Measurements from ENCODE around the gene CD40LG.

CD40LG gene

DNA sequence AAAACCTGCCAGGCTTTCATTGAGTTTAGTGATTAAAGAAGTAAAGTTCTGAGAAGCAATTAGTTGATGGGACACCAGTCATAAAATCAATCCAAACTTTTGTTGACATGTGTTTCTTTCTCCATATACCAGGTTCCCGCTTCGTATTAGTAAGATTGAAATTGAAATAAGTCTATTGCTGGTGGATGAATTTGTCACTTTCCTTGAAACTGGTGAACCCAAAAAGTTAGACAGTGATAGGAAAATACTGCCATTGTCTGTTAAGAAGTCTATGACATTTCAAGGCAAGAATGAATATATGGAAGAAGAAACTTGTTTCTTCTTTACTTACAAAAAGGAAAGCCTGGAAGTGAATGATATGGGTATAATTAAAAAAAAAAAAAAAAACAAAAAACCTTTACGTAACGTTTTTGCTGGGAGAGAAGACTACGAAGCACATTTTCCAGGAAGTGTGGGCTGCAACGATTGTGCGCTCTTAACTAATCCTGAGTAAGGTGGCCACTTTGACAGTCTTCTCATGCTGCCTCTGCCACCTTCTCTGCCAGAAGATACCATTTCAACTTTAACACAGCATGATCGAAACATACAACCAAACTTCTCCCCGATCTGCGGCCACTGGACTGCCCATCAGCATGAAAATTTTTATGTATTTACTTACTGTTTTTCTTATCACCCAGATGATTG, at the start of gene CD40LG:
TSS of gene CD40LG (plus strand) at position 482 of the 684 bp plus-strand sequence. CDS start at position 573, 91 bp downstream.
- DNase-seq (ENCODE audit: low read depth in 2 of 2), result peak in 1 of 2 donors; percentile 28

DNA sequence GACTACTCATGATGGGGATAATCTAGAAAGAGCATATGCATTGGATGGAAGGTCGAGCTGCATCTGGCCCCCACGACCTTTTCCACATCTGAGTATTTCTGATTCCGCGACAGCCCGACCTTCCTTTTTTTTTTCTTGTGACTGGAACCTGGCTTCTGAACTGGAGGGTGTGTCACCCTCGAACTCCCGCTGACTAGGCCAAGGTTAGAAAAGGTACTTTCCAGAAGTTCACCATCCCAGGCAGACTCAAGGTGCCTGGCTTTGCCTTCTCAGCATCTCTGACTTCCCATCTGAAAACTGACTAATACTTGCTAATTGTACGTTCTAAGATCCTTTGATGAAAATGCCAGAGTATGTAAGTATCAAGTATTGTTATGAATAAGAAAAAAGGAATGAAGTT, 49.3 kb upstream of the CD40LG start:
- DNase-seq (ENCODE audit: low read depth in 2 of 2), result peak in 1 of 2 donors; percentile 22

DNA sequence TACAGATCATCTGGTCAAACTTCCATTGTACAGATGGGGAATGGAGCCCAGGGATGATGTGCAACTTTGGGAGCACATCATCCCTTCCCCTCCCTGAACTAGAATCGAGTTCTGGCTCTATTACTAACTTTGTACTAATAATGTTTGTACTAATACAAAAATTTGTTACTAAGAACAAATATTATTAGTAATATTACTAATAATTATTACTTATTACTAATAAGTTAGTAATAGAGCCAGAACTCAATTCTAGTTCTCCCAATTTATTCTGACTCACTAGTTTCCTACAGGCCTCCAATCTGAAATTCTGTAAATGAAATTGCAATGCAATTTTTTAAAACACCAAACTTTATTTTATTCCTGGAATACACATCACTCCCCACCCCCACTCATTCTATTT, 47.9 kb upstream of the CD40LG start:
- DNase-seq (ENCODE audit: low read depth in 2 of 2), result no peak

DNA sequence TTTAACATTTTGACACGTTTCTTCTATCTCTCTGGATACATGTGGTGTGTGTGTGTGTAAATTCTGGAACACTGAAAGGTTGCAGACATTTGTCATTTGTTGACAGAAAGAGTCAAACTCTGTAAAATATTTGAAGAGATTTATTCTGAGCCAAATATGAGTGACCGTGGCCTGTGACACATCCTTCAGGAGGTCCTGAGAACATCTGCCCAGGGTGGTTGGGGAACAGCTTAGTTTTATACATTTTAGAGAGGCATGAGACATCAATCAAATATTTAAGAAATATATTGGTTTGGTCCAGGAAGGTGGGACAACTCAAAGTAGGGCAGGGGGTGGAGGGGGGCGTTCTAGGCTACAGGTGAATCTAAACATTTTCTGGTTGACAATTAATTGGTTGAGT, 40.7 kb upstream of the CD40LG start:
- DNase-seq (ENCODE audit: low read depth in 2 of 2), result no peak

DNA sequence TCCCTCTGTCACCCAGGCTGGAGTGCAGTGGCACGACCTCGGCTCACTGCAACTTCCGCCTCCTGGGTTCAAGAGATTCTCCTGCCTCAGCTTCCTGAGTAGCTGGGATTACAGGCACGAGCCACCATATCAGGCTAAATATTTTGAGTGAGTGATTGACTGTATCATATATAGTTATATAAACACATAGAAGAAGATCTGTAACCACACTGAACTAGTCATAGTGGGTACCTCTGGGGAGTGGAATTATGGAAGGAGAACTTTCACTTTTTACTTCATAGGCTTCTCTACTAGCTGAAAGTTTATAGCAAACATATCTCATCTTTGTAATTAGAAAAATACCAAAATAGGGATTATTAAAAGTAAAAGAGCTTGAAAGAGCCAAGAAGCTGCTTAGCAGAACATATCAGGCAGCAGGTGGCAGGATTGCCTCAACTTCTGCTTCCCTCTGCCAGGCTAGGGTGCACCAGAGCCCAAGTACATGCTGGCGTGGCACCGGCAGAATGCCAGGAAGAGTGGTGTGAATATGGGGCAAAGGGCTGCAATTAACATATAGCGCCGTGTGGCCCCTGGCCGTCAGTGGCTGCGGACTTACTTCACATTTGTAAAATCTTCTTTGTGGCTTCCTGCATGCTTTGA, 39.5 kb upstream of the CD40LG start:
- peak in 1 of 2 donors; percentile 17 for DNase-seq (ENCODE audit: low read depth in 2 of 2)

DNA sequence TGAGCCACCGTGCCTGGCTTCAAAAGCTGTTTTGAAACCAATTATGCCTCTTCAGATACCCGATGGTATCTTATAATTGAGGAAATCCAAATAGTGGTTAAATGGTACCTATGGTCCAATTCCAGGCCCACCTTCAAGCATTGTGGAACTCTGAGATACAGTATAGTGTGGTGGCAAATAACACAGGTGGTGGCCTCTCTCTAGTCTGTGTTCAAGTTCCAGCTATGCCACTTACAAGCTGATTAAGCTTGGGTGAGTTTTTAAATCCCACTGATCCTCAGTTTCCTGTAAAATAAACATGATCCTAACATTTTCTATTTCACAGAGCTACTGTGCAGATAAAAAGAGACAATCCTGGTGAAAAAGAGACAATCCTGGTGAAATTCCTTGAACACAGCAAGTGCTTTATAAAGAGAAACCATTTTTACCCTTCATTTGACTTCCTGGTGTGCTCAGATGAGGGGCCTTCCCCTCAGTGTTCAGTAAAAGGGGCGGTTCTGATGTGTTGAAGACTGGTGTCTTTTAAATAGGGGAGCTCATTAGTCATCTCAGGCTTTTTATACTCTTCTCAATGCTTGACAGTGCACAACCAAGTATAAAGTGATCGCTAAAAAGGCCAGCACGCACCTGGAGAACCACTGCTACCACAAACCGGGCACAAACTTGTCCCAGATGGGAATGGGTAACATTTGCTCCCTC, 30.8 kb upstream of the CD40LG start:
- DNase-seq (ENCODE audit: low read depth in 2 of 2), result no peak

DNA sequence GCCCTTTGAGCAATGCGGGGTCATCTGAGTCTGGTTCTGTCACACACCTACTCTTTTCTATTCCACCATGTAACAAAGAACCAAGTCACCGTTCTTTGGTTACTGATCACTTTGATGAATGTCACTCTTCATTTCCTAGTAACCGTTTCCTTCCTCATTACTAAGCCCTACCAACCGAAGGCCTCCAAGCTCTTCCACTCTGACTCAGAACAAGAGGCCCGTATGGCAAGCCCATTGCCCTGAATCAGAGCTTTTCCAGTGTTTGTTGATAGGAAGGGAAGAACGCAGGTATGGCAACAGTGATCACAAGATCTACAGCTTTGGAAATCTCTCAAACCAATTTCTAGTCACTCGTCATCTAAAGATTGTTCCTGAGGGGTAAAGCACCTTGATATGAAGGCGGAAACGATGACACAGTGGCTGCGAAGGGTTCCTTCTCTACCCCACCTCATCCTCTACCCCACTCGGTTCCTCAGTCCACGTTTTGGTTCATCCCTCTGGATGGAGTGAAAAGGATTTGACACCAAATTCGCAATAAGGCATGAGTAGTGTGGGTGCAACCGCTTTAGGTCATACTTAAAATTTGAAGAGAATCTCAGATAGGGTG, 28.0 kb upstream of the CD40LG start:
- DNase-seq (ENCODE audit: low read depth in 2 of 2), result peak in 1 of 2 donors; percentile 23

DNA sequence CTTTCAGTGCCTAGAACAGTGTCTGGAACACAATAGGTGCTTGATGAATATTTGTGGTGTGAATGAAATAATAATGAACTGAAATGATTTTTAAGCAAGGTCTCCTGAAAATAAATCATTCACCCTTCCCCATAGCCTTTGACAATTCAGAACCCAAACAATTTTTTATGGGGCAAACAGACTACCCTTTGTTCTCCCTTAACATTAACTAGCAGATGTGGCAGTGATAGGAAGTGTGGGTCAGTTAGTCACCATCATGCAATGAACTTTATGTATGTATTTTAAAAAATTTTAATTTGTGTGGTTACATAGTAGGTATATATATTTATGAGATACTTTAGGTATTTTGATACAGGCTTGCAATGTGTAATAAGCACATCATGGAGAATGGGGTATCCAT, 27.2 kb upstream of the CD40LG start:
- no peak for DNase-seq (ENCODE audit: low read depth in 2 of 2)

DNA sequence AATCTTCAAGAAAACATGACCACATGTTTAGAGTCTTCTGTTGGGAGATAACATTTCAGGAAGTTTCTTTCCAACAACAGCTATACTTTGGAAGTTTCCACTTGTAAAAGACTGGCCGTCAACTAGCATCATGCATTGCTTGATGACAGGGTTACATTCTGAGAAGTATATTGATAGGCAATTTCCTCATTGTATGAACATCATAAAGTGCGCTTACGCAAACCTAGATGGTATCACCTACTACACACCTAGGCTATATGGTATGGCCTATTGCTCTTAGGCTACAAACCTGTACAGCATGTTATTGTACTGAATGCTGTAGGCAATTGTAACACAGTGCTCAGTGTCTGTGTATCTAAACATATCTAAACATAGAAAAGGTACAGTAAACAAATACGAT, 25.4 kb upstream of the CD40LG start:
- DNase-seq (ENCODE audit: low read depth in 2 of 2), result no peak

DNA sequence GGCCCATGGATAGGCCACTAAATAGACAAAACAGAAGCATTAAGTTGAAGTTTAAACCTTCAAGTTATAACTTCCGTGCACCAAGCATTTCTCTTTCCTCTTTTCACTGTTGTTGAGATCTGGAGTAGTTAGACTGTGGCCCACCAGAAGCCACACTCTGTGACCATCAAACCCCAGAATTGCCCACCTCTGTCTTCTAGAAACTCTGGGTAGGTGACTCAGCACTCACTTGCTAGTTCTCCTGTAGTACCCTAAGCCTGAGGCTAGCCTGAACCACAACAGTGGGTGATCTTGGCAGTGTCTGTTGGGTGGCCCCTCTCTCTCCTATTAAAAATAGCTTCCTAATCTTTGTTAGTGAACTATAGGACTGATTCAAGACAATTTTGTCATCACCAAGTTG, 24.6 kb upstream of the CD40LG start:
- no peak for DNase-seq (ENCODE audit: low read depth in 2 of 2)

DNA sequence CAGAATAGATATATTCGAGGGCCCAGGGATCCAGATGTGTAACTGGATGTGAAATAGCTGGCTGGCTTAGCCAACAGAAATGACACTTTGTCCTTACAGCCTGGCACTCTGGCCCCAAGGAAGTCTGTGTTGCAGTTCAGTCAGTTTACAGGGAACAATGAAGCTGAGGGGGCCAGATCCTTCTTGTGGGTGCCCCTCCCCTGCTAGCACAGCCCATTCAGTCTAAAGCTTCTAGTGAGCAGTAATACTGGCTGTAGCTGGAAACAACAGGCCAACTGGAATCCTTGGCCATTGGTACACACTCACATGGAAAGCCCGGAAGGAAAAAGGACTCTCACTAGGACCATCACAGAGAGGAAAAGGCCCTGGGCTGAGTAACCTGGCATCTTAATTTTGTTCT, 22.7 kb upstream of the CD40LG start:
- no peak for DNase-seq (ENCODE audit: low read depth in 2 of 2)

DNA sequence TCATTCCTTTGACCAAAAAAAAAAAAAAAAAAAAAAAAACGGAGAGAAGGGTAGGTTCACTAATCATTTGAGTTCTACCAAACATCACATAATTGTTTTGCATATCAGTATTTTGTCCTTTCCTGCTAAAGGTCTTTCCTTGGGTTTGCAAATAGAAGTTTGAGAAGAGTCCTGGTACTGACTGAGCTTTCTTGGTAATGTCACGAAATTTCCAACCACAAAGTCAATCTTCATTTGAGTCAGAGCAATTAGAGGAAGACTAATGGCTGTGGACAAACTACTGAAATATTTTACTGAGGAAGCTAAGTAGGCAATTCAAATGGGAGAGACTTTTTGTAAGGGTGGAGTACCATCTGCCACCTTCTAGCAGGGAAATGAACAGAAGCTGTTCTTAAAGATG, 21.7 kb upstream of the CD40LG start:
- no peak for DNase-seq (ENCODE audit: low read depth in 2 of 2)

DNA sequence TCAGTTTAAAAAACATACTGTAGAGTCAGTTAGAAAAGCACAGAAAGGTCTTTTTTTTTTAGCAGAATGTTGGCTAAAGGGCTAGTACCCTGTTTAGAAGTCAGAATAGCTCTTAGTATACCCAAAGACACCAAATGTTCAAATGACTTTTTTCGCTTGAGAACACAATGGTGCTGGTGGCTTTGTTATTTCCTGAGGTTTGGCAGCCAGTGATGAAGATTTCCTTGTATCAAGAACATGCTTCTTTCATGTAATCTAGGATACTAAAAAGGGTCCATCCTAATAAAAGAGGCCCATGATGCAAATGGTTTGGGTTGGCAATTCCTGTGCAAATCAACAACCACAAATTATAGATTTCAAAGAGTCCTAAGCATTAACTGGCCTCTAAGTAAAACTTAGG, 21.1 kb upstream of the CD40LG start:
- DNase-seq (ENCODE audit: low read depth in 2 of 2), result no peak

DNA sequence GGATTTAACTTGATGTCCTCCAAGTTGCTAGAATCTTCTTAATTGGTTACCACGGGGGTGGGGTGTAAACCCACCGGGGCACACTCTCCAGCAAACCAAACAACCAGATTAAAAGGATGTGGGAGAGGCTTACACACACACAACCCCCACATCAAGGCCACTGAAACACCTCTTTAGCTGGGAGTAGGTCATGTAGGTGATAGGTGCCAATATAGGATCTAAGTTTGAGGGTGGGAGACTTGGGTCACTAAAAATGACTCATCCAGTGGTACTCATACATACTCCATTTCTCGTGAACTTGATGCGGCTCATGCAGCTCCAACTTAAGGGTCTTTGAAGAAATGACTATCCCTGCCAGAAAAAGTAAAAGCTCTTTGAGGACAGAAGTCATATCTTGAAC, 20.5 kb upstream of the CD40LG start:
- DNase-seq (ENCODE audit: low read depth in 2 of 2), result no peak

DNA sequence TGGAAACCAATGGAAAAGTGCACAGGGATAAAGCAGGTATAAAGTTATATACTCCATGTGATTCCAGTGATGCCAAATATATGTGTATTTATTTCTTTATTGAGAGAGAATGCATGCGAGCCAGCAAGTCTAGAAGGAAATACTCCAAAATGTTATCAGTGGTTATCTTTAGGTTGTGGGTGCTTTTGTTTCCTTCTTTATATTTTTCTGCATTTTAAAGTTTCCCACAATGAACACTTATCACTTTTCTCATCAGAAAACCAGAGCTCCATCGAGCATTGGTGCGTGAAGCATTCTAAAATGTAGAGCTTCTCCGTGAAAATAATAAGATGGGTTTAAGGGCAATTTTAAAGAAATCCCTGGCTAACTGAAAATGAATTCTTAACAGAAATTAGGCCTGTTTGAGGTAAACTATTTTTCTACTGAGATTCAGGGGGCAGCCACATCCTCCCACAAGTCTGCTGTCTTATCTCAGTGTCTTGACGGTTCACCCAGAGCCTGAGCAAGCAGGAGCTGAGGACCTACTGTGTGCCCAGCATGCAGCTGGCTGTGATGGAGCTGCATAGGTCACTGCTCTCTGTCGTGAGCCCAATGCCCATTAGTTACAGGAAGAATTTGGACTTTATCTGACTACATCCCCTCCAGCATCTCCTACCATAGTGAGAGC, 18.7 kb upstream of the CD40LG start:
- DNase-seq (ENCODE audit: low read depth in 2 of 2), result no peak

DNA sequence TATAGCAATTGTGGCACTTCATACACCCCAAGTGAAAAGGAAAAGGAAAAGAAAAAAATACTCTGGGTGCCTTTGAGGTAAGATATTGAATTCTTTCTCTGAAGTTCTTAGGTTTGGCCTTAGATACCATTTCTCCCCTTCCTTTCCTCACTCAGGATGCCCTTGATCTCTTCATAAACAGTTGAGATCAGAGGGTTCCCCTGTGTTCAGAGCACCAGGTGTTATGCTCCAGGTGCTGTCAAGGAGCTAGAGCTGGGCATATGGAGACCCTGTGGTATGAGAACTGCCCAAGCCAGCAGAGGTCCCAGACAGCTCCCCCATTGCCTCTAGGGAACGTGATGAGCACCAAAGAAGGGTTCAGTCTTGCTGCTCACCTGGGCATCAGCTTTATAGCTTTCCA, 17.1 kb upstream of the CD40LG start:
- no peak for DNase-seq (ENCODE audit: low read depth in 2 of 2)

DNA sequence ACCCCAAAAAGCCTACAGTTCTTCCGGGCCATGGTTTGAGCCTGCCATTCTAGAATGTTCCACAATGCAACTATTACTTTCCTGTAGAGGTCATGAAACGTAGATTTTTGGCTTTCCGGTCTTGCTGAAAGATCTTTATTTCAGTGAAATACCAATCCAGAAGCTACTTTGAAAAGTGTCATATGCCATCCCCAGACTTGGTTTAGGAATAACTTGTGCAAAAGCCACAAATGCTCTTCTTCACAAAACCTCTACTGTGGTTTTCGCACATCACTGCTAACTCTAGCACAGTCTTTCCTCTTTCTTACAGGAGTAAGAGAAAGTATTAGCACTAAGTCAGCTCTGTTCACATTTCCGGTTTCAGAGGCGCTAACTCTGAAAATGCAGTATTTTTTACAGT, 12.7 kb upstream of the CD40LG start:
- no peak for DNase-seq (ENCODE audit: low read depth in 2 of 2)

DNA sequence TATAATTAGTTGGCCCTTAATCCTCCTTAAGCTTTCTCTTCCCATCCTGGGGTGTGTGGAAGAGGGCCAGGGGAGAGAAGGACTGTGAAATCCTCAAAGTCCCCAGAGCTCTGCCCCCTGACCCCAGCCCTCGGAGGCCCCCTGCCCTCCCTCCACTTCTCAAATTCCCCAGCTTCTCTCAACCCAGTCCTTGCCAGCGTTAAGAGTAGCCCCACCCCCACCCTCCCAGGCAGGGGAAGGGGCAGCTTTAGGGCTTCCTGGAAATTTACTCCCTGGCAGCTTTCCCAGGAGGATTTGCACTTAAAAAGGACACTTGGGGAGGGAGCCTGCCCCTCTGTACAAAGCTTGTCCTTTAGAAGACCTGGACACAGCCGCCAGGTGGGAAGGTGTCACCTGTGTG, 11.8 kb upstream of the CD40LG start:
- DNase-seq (ENCODE audit: low read depth in 2 of 2), result no peak

DNA sequence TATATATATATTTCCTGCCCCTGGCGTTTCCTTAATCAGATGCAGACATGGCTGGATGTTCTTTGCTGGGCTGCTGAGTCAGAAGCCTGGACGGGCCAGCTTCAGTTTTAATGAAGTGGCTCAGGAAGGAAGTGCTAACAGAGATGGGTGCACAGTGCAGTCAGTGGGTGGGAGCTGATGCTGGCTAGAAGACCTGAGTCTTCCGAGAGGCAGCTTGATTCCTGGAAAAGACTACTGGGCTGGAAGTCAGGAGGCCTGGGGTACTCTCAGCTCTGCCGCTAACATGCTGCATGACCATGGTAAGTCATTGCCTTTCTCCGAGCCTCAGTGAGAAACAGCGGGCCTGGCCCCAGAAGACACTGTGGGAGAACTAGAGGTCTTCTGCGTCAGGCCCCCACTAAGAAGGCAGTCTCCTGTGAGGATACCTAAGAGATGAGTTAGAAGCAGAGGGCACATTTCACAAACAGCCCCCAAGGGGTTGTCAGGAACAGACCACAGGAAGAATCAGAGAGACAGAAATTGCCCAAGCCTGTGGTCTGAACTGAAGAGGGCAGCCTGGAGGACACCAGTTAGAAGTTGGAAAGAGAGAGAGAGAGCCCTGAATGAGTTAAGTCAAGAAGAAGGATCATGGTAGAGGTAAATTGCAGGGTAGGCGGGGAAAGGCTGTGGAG, 8.3 kb upstream of the CD40LG start:
- DNase-seq (ENCODE audit: low read depth in 2 of 2), result no peak

DNA sequence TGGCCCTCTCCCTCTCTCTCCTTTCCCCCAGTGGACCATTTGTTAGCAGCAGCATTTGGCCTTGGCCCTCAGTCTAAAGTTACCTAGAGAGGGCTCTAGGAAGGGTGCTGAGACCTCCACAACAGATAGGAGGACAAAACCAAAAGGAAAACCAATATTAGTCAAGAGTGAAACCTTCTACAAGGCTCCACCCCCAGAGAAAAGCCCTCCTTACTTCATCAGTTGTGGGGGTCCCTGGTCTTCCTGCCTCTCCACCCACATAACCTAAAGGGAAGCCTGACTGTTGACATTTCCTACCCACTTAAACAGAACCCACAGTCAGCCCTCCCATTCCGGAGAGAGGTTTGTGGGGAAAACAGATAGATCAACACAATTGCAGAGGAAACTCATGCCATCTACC, 4.7 kb upstream of the CD40LG start:
- DNase-seq (ENCODE audit: low read depth in 2 of 2), result no peak

DNA sequence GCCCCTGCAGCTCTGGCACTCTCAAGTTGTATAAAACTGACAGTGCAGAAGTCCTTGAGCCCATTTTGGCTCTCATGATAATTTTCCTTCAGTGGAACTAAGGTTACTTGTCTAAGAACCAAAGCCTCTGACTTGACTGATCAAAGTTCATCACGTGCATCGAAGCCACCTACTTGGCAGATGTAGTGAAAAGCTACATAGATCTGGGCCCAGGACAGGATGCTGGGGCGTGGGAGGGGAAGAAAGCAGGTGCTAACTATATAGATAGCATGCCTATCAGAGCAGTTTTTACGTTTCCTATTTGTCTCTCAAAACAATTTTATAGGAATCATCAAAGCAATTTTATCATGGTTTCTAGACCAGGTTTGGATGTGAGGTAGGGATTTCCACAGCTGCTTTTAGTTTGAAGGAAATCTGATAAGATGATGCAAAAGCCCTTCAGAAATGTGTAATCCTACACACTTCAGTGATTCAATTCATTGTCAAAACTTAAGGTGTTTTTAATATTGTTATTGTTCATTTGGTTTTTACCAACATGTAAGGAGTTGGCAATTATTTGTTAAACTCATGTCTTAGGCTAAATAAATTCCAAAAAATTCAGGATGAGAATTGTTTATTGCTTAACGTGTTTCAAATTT, 1.2 kb upstream of the CD40LG start:
- DNase-seq (ENCODE audit: low read depth in 2 of 2), result peak; percentile 47 to 51
